GM23338 (cell line): Measurements from ENCODE around the gene ALX3.
A peak's percentile ranks its signal among the peaks of the same experiment; 100 is the strongest.

Experiments
- CTCF ChIP-seq, 2 experiments: fragments of 200-600 bp in 1 of 2; sonication (generic) in 1 of 2; conservative IDR thresholded peaks; 2 replicates each; pipeline versions ENCODE4 v1.5.1 to v1.6.1; 2016 to 2017; ENCODE audit warnings: antibody characterized with exemption in 2 of 2, low read depth in 2 of 2, mild to moderate bottlenecking in 2 of 2, moderate library complexity in 1 of 2
- EZH2 ChIP-seq: fragments of 200-600 bp; sonication (generic); IDR thresholded peaks from one replicate; pipeline ENCODE4 v1.8.0; 2017; ENCODE audit warnings: antibody characterized with exemption, mild to moderate bottlenecking, low read depth; ENCODE audit not compliant: unreplicated experiment
- EZH2phosphoT487 ChIP-seq: fragments of 200-600 bp; sonication (generic); IDR thresholded peaks from one replicate; pipeline ENCODE4 v1.8.1; 2018; ENCODE audit warnings: antibody characterized with exemption; ENCODE audit not compliant: unreplicated experiment
- JUNB ChIP-seq: IDR thresholded peaks from one replicate; pipeline ENCODE4 v1.6.1; 2016; ENCODE audit warnings: antibody characterized with exemption; ENCODE audit not compliant: unreplicated experiment
- POLR2AphosphoS5 ChIP-seq: IDR thresholded peaks from 2 replicates; pipeline ENCODE4 v1.6.1; 2016; ENCODE audit warnings: antibody characterized with exemption, low read depth
- REST ChIP-seq: IDR thresholded peaks from one replicate; pipeline ENCODE4 v1.6.1; 2018; ENCODE audit warnings: antibody characterized with exemption; ENCODE audit not compliant: unreplicated experiment
- STAT1 ChIP-seq: IDR thresholded peaks from one replicate; pipeline ENCODE4 v1.6.1; 2016; ENCODE audit warnings: antibody characterized with exemption; ENCODE audit not compliant: unreplicated experiment

GRCh38 chr1:110068646-110069403, 1.6 kb downstream of the ALX3 start:
- TF ChIP-seq CTCF (conservative IDR thresholded peaks at IDR 0.05; ENCODE audit: low read depth in 2 of 2) (no peak), EZH2phosphoT487 (peak; percentile 92), JUNB (no peak), POLR2AphosphoS5 (no peak), EZH2 (peak; percentile 100), STAT1 (no peak), REST (no peak)
